CD4-positive, CD25-positive, alpha-beta regulatory T cell (primary cell): ENCODE data around the gene ANKS1B. TPM values are rescaled to one million over a fixed set of nuclear protein-coding genes. Genes with fewer than 3 reads are reported as not detected.

Experiments used
- ATAC-seq, 2 donors: fragments of 150-1000 bp; cut with Tn5 transposase; one replicate each; pipeline ENCODE4 v1.10.0; 2021; ENCODE audit warnings: low read depth in 2 of 2, moderate number of reproducible peaks in 2 of 2, moderate library complexity in 1 of 2
- DNase-seq, 3 donors: peaks; one replicate each; pipeline versions ENCODE4 v3.0.0 to v3.0.0-alpha.2; 2012 to 2022; ENCODE audit warnings: mixed read lengths in 1 of 3
- H3K27ac ChIP-seq: one replicate; pipeline ENCODE4 v1.7.0; 2013; ENCODE audit warnings: mild to moderate bottlenecking, low read length; ENCODE audit not compliant: insufficient read depth, poor library complexity, severe bottlenecking
- H3K27me3 ChIP-seq: one replicate; pipeline ENCODE4 v1.7.0; 2013; ENCODE audit warnings: low read length; ENCODE audit not compliant: control insufficient read depth, insufficient read depth
- H3K36me3 ChIP-seq: one replicate; pipeline ENCODE4 v1.7.0; 2013; ENCODE audit warnings: mild to moderate bottlenecking, low read length, moderate library complexity; ENCODE audit not compliant: control insufficient read depth, insufficient read depth
- H3K4me1 ChIP-seq: 2 replicates; pipeline ENCODE4 v1.7.0; 2013; ENCODE audit warnings: mild to moderate bottlenecking, low read length; ENCODE audit not compliant: insufficient read depth, control insufficient read depth, poor library complexity, severe bottlenecking
- H3K4me3 ChIP-seq: one replicate; pipeline ENCODE4 v1.7.0; 2013; ENCODE audit warnings: low read depth, mild to moderate bottlenecking, low read length, moderate library complexity
- H3K9me3 ChIP-seq, 2 experiments: 1 replicate in 1 of 2; 2 replicates in 1 of 2; pipeline ENCODE4 v1.7.0; 2013; ENCODE audit warnings: low read length in 2 of 2, mild to moderate bottlenecking in 1 of 2, moderate library complexity in 1 of 2; ENCODE audit not compliant: control insufficient read depth in 2 of 2
- H3K27ac Mint-ChIP-seq, 3 donors: one replicate each; pipeline ENCODE4 v1.8.0; 2020 to 2022; ENCODE audit warnings: mild to moderate bottlenecking in 3 of 3, mixed read lengths in 3 of 3, moderate library complexity in 2 of 3
- H3K27me3 Mint-ChIP-seq: one replicate; pipeline ENCODE4 v1.8.0; 2022; ENCODE audit warnings: mild to moderate bottlenecking, mixed read lengths
- H3K36me3 Mint-ChIP-seq: one replicate; pipeline ENCODE4 v1.8.0; 2020; ENCODE audit warnings: mixed read lengths
- H3K4me1 Mint-ChIP-seq, 4 donors: one replicate each; pipeline ENCODE4 v1.8.0; 2020 to 2022; ENCODE audit warnings: mixed read lengths in 4 of 4, mild to moderate bottlenecking in 1 of 4
- H3K4me3 Mint-ChIP-seq, 4 donors: one replicate each; pipeline ENCODE4 v1.8.0; 2020 to 2022; ENCODE audit warnings: mild to moderate bottlenecking in 4 of 4, mixed read lengths in 4 of 4, moderate library complexity in 3 of 4
- H3K9me3 Mint-ChIP-seq, 7 donors: one replicate each; pipeline ENCODE4 v1.8.0; 2020 to 2022; ENCODE audit warnings: mixed read lengths in 7 of 7, mild to moderate bottlenecking in 3 of 7, moderate library complexity in 2 of 7
- polyA plus RNA-seq, 4 donors: library from polyadenylated mRNA; unstranded; fragments of 300-500 nt; fragmentation: Illumina TruSeq; gene quantifications; one replicate each; pipeline ENCODE4 v1.2.3, GENCODE V29; 2021
- total RNA-seq: library from RNA; stranded (reverse); gene quantifications from one replicate; pipeline ENCODE4 v1.2.3, GENCODE V29; 2022

Gene ANKS1B
- total and polyA plus RNA-seq, 5 donors from 2014 or later: 4.0 to 15.9 (median 9.5) TPM

DNA sequence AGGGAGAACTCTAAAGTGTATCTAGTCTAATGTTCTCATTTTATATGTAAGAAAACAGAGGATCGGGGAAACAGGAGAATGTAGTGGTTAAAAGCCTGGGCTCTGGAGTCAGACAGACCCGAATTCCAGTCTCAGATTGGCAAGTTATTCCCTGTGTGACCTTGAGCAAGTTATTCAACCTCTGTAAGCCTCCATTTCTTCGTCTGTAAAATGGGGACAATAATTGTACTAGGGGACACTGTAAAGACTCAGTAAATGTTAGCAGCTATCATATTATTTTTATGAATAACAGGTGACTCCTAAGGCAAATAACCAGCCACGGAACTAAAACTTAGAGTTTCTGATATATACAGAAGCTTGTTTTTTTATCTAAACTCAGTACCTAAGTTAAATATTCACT, 1187.5 kb downstream of the ANKS1B start:
- no peaks in the 10 kb centered on the region for H3K36me3 Mint-ChIP-seq
- Histone ChIP-seq H3K27me3 (peaks cover 12% of the 10 kb centered on the region), H3K27ac (no peak overlapping the region), H3K4me3 (no peak overlapping the region), H3K4me1 (no peaks in the 10 kb centered on the region), H3K9me3 (no peaks in the 10 kb centered on the region), H3K36me3 (no peaks in the 10 kb centered on the region)
- ATAC-seq: no peak
- DNase-seq: no peak
- no peak overlapping the region for H3K27ac Mint-ChIP-seq
- H3K4me1 Mint-ChIP-seq: no peaks in the 10 kb centered on the region
- H3K9me3 Mint-ChIP-seq: peaks cover 0 to 1% (median 0%) of the 10 kb centered on the region in 7 donors
- no peak overlapping the region for H3K4me3 Mint-ChIP-seq
- peaks cover 40% of the 10 kb centered on the region for H3K27me3 Mint-ChIP-seq

DNA sequence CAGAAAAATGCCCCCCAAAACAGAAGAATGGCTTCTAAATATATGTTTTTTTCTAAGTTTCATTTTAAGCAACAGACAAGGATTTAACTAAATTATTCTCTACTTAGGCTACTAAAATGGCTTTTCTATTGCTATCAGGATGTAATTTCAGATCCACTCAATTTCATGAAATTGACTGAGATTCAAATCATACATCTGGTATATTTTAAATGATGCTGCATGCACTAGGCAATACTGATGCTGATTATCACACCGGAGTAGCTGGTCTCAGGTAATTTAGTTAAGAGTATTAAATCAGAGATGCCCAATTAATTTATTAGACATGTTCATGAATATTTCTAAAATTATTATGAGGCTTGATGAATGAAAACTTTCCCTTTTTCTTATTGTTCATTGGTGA, 1188.0 kb downstream of the ANKS1B start:
- ATAC-seq: no peak

DNA sequence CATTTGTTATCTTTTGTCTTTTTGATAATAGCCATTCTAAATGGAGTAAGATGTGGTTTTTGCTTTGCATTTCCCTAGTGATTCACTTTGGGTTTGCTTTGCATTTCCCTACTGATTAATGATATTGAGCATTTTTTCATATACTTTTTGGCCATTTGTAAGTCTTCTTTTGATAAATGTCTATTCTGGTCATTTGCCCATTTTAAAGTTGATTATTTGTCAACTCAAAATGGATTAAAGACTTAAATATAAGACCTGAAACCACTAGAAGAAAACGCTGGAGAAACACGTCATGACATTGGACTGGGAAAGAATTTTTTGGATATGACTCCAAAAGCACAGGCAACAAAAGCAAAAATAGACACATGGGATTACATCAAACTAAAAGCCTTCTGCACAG, 1191.6 kb downstream of the ANKS1B start:
- Histone ChIP-seq H3K4me1 (no peaks in the 10 kb centered on the region), H3K27me3 (peaks cover 5% of the 10 kb centered on the region), H3K27ac (no peak overlapping the region), H3K36me3 (no peaks in the 10 kb centered on the region), H3K9me3 (no peaks in the 10 kb centered on the region), H3K4me3 (no peak overlapping the region)
- Mint-ChIP-seq H3K4me1 (no peaks in the 10 kb centered on the region), H3K27ac (no peak overlapping the region), H3K4me3 (no peak overlapping the region), H3K27me3 (peaks cover 45% of the 10 kb centered on the region), H3K36me3 (no peaks in the 10 kb centered on the region), H3K9me3 (peaks cover 0 to 1% (median 0%) of the 10 kb centered on the region in 7 donors)
- ATAC-seq (no peak), DNase-seq (no peak)

More for the DNA sequence above, 1188.0 kb downstream of the ANKS1B start:
- H3K4me1 Mint-ChIP-seq: no peaks in the 10 kb centered on the region
- no peak overlapping the region for H3K27ac ChIP-seq
- H3K4me3 ChIP-seq: no peak overlapping the region
- peaks cover 12% of the 10 kb centered on the region for H3K27me3 ChIP-seq
- H3K36me3 ChIP-seq: no peaks in the 10 kb centered on the region
- H3K4me1 ChIP-seq: no peaks in the 10 kb centered on the region
- H3K4me3 Mint-ChIP-seq: no peak overlapping the region
- no peak for DNase-seq
- H3K27ac Mint-ChIP-seq: no peak overlapping the region
- H3K36me3 Mint-ChIP-seq: no peaks in the 10 kb centered on the region
- peaks cover 0 to 1% (median 0%) of the 10 kb centered on the region in 7 donors for H3K9me3 Mint-ChIP-seq
- peaks cover 37% of the 10 kb centered on the region for H3K27me3 Mint-ChIP-seq
- no peaks in the 10 kb centered on the region for H3K9me3 ChIP-seq

DNA sequence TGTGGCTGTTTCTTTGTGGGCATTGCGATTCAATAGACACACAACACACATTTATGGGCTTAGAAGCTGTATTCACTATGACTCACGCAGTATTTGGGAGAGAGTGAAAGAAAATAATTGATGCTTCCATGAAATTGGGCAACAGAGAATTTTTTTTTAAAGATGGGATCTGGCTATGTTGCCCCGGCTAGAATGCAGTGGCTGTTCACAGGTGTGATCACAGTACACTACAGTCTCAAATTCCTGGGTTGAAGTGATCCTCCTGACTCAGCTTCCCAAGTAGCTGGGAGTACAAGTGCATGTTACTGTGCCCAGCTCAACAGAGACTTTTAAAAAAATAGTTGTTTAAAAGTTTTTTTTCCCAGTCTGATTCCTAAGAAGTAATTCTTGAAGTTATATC, 1193.3 kb downstream of the ANKS1B start:
- peaks cover 5% of the 10 kb centered on the region for H3K27me3 ChIP-seq
- no peaks in the 10 kb centered on the region for H3K36me3 Mint-ChIP-seq

DNA sequence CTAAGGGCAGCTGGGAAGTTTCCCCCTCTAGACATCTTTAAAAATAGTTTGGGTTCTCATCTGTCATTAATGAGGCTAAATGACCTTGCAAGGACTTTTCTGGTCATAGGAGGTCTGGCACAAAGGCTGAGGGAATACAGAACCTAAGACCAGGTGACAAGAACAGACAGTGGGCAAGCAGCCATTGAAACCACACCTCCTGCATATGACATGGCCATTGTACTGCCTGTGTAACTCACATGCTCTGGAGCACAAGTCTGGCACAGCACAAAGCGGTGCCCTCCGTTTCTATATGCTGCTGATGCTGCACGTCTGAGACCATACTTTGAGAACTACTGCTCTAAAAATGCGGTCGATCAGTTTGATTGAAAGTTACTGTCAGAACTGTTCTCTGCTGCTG, 1196.3 kb downstream of the ANKS1B start:
- Histone ChIP-seq H3K27ac (no peak overlapping the region), H3K36me3 (no peaks in the 10 kb centered on the region), H3K9me3 (no peaks in the 10 kb centered on the region), H3K4me1 (no peaks in the 10 kb centered on the region), H3K4me3 (no peak overlapping the region), H3K27me3 (peaks cover 6% of the 10 kb centered on the region)
- ATAC-seq (no peak), DNase-seq (no peak)
- Mint-ChIP-seq H3K9me3 (peaks cover 0 to 2% (median 0%) of the 10 kb centered on the region in 7 donors), H3K4me1 (no peaks in the 10 kb centered on the region), H3K27me3 (peaks cover 36% of the 10 kb centered on the region), H3K4me3 (no peak overlapping the region), H3K36me3 (no peaks in the 10 kb centered on the region), H3K27ac (no peak overlapping the region)

More for the DNA sequence above, 1193.3 kb downstream of the ANKS1B start:
- no peak overlapping the region for H3K4me3 Mint-ChIP-seq
- H3K4me1 Mint-ChIP-seq: no peaks in the 10 kb centered on the region
- Histone ChIP-seq H3K4me1 (no peaks in the 10 kb centered on the region), H3K4me3 (no peak overlapping the region), H3K27ac (no peak overlapping the region), H3K36me3 (no peaks in the 10 kb centered on the region), H3K9me3 (no peaks in the 10 kb centered on the region)
- DNase-seq (no peak), ATAC-seq (no peak)
- no peak overlapping the region for H3K27ac Mint-ChIP-seq
- peaks cover 0 to 1% (median 0%) of the 10 kb centered on the region in 7 donors for H3K9me3 Mint-ChIP-seq
- peaks cover 43% of the 10 kb centered on the region for H3K27me3 Mint-ChIP-seq

DNA sequence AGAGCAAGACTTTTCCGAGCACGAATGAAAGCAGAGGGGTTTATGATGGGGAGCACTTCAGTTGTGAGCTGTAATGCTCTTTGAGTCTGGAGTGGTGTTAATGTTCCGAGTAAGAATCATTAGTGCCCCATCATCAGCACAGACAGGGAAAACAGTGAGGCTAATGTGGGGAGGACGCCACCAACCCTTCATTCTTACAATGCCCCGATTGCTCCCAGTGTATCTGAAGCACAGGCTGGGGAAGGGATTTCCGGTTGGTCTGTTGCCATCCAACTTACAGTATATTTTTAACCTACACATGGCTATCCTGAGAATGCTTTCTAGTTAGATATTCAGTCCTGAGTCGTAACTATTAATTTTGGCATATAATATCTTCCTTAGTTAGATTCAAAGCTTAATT, 1198.1 kb downstream of the ANKS1B start:
- H3K4me3 ChIP-seq: no peak overlapping the region
- peaks cover 21% of the 10 kb centered on the region for H3K27me3 Mint-ChIP-seq
- H3K4me1 Mint-ChIP-seq: no peaks in the 10 kb centered on the region
- no peak overlapping the region for H3K4me3 Mint-ChIP-seq
- H3K27ac Mint-ChIP-seq: no peak overlapping the region
- no peaks in the 10 kb centered on the region for H3K36me3 ChIP-seq
- H3K36me3 Mint-ChIP-seq: no peaks in the 10 kb centered on the region
- DNase-seq (no peak), ATAC-seq (no peak)
- H3K4me1 ChIP-seq: no peaks in the 10 kb centered on the region
- H3K9me3 Mint-ChIP-seq: peaks cover 0 to 2% (median 0%) of the 10 kb centered on the region in 7 donors
- H3K27ac ChIP-seq: no peak overlapping the region
- H3K27me3 ChIP-seq: peaks cover 10% of the 10 kb centered on the region
- H3K9me3 ChIP-seq: no peaks in the 10 kb centered on the region

DNA sequence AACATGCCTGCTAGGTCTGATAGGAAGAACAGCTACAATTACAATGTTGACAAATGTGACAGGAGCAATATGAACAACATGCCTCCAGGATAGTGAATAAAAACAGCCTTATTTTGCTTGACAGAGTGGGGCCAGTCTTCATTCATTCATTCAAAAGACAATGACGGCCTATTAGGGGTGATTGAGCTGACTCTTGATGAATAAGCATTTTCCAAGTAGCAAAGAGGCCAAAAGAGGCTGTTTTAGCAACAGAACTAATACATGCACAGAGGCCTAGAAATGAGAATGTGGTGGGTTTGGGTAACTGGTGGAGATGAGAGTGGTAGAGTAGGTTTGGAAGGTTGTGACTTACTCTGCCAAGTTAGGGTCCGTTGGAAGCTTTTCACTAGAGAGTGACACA, 1201.3 kb downstream of the ANKS1B start:
- Mint-ChIP-seq H3K27me3 (peaks cover 13% of the 10 kb centered on the region), H3K9me3 (peaks cover 0 to 4% (median 0%) of the 10 kb centered on the region in 7 donors), H3K27ac (no peak overlapping the region), H3K36me3 (no peaks in the 10 kb centered on the region), H3K4me3 (no peak overlapping the region), H3K4me1 (no peaks in the 10 kb centered on the region)
- no peak overlapping the region for H3K27ac ChIP-seq
- H3K4me3 ChIP-seq: no peak overlapping the region
- H3K4me1 ChIP-seq: no peaks in the 10 kb centered on the region
- H3K9me3 ChIP-seq: no peaks in the 10 kb centered on the region
- no peak for DNase-seq
- H3K27me3 ChIP-seq: peaks cover 12% of the 10 kb centered on the region
- no peak for ATAC-seq
- no peaks in the 10 kb centered on the region for H3K36me3 ChIP-seq

DNA sequence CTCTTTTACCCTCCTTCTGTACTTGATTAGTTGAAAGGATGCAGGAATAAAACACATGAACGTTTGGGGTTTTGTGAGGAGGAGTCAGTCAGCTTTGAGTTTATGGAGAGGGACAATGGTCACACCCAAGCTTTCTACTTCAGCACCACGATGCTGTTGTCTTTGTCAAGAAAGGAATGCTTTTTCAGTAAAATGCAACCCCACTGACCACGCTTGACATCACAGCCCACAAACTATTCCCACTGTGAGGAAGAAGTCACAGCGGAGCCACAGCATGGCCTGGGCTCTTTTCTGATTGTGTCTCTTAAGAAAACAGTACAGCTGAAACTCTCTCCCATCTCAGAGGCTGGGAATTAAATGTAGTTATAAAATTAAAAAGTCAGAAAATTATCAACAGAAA, 1204.5 kb downstream of the ANKS1B start:
- peaks cover 0 to 4% (median 0%) of the 10 kb centered on the region in 7 donors for H3K9me3 Mint-ChIP-seq
- H3K4me3 Mint-ChIP-seq: no peak overlapping the region

More for the DNA sequence above, 1204.5 kb downstream of the ANKS1B start:
- Histone ChIP-seq H3K27ac (no peak overlapping the region), H3K4me3 (no peak overlapping the region), H3K4me1 (no peaks in the 10 kb centered on the region), H3K27me3 (peaks cover 12% of the 10 kb centered on the region), H3K9me3 (no peaks in the 10 kb centered on the region), H3K36me3 (no peaks in the 10 kb centered on the region)
- peaks cover 5% of the 10 kb centered on the region for H3K27me3 Mint-ChIP-seq
- DNase-seq: no peak
- no peak overlapping the region for H3K27ac Mint-ChIP-seq
- no peak for ATAC-seq
- no peaks in the 10 kb centered on the region for H3K36me3 Mint-ChIP-seq
- H3K4me1 Mint-ChIP-seq: no peaks in the 10 kb centered on the region
